ENCODE results near the gene GNAT3. TPM values are rescaled to one million over a fixed set of nuclear protein-coding genes. Genes with fewer than 3 reads are reported as not detected.

Gene GNAT3
- total and polyA plus RNA-seq, 12 donors: not detected

DNA sequence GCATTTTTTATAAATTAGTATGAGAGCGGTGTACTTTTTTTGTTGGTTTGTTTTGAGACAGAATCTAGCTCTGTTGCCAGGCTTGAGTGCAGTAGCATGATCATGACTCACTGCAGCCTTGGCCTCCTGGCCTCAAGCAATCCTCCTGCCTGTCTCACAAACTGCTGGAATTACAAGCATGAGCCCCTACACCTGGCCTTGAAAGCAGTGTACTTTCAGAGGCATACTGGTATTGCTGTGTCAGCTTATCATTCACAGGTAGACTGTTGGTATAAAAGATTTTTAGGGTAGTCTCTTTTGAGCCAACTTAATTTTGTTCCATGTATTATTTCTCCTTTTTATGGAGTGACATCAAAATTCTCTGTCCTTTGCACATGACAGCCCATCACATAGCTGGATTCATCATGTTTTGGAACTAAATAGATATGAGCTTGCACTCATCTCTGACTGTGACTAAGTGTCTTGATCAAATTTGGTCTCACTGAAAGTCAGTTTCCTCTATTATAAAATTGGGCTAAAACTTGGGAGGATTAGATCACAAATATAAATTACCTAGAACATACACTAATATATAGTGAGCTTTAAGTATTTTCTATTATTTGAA lies 12.4 kb downstream of the GNAT3 start:
- Histone ChIP-seq H3K27ac (peak overlapping the region in 4 of 5 donors; percentile 57 to 79 (median 72)), H3K27me3 (no peaks in the 10 kb centered on the region), H3K36me3 (replicated peaks in 1 of 2) (no peaks in the 10 kb centered on the region), H3K4me3 (peak overlapping the region in 1 of 4 donors; percentile 8), H3K9me3 (replicated peaks in 1 of 3) (no peaks in the 10 kb centered on the region), H3K4me1 (replicated peaks in 1 of 2) (peaks cover 26 to 31% of the 10 kb centered on the region in 2 donors)
- no peak for TF ChIP-seq POLR2A (IDR thresholded peaks at IDR 0.05)
- TF ChIP-seq, protein P1, sequence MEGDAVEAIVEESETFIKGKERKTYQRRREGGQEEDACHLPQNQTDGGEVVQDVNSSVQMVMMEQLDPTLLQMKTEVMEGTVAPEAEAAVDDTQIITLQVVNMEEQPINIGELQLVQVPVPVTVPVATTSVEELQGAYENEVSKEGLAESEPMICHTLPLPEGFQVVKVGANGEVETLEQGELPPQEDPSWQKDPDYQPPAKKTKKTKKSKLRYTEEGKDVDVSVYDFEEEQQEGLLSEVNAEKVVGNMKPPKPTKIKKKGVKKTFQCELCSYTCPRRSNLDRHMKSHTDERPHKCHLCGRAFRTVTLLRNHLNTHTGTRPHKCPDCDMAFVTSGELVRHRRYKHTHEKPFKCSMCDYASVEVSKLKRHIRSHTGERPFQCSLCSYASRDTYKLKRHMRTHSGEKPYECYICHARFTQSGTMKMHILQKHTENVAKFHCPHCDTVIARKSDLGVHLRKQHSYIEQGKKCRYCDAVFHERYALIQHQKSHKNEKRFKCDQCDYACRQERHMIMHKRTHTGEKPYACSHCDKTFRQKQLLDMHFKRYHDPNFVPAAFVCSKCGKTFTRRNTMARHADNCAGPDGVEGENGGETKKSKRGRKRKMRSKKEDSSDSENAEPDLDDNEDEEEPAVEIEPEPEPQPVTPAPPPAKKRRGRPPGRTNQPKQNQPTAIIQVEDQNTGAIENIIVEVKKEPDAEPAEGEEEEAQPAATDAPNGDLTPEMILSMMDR (IDR thresholded peaks at IDR 0.05): no peak
- peak; percentile 72 to 93 (median 88) for DNase-seq
- intact Hi-C loops (cut with DNase I): no loop called here
- WGBS, 4 donors: 22 to 42% (median 28%) methylated on average over 1 of the region's 1 CpG

DNA sequence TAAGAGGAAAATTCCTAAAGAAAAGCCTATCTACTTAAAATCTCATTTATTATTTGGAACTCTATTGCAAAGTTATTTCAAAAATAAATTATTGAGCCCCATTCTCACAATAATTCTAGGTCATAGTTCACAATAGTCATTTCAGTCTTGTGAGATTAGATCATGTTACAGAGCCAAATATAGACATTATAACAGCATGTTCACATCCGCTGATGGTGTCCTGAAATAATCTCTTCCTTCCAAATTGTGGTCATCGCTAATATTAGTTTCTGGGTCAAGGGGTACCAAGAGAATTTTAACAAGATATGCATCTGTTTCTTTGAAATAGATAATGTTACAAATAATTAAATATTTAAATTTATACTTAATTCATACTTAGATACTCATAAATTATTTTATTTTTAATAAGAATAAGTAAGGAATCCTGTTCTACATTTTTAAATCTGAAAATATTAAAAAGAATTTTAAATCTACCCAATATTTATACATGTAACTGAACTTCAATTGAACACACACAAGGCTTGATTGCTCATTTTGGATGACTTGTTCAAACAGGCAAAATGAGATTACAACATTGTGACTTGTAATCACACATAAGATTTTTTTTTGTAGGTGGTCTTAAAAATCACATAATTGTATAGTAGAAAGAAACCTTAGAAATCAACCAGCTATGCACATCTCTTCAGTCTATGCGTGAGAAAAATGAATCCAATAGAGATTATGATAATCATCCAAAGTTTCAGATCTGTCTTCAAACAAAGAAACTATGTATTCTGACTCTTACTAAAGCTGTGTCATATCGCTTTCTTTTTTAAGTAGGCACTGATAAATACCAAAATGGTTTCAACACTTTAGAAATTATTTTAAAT lies 13.1 kb downstream of the GNAT3 start:
- Histone ChIP-seq H3K27ac (peak overlapping the region in 4 of 5 donors; percentile 57 to 79 (median 72)), H3K27me3 (no peaks in the 10 kb centered on the region), H3K4me3 (peak overlapping the region in 1 of 4 donors; percentile 8), H3K36me3 (replicated peaks in 1 of 2) (no peaks in the 10 kb centered on the region), H3K9me3 (replicated peaks in 1 of 3) (no peaks in the 10 kb centered on the region), H3K4me1 (replicated peaks in 1 of 2) (peaks cover 26 to 31% of the 10 kb centered on the region in 2 donors)
- intact Hi-C loops (cut with DNase I): no loop called here
- no peak for TF ChIP-seq POLR2A (IDR thresholded peaks at IDR 0.05)
- TF ChIP-seq, protein P1 (IDR thresholded peaks at IDR 0.05): no peak
- no peak for DNase-seq
- 31 to 38% (median 34%) methylated on average over 4 of the region's 4 CpGs for WGBS, 4 donors

- H3K27me3 ChIP-seq: no peaks in the 10 kb centered on the region
- no peak overlapping the region for H3K4me3 ChIP-seq
- no peaks in the 10 kb centered on the region for H3K36me3 ChIP-seq (replicated peaks in 1 of 2)
- H3K27ac ChIP-seq: no peak overlapping the region
- peaks cover 26 to 31% of the 10 kb centered on the region in 2 donors for H3K4me1 ChIP-seq (replicated peaks in 1 of 2)
- no peak for DNase-seq
- intact Hi-C loops (cut with DNase I): no loop called here
- WGBS, 4 donors: 73 to 80% (median 74%) methylated on average over 3 of the region's 3 CpGs
- H3K9me3 ChIP-seq (replicated peaks in 1 of 3): no peaks in the 10 kb centered on the region
- TF ChIP-seq, protein P1 (IDR thresholded peaks at IDR 0.05): no peak
- TF ChIP-seq POLR2A (IDR thresholded peaks at IDR 0.05): no peak
Observed at GRCh38 chr7:80496586-80496985, 15.3 kb downstream of the GNAT3 start.

- H3K27ac ChIP-seq: no peak overlapping the region
- no peaks in the 10 kb centered on the region for H3K27me3 ChIP-seq
- H3K36me3 ChIP-seq (replicated peaks in 1 of 2): no peaks in the 10 kb centered on the region
- no peak overlapping the region for H3K4me3 ChIP-seq
- WGBS, 4 donors: 93 to 99% (median 96%) methylated on average over 1 of the region's 1 CpG
- DNase-seq: no peak
- peaks cover 2 to 4% of the 10 kb centered on the region in 2 donors for H3K4me1 ChIP-seq (replicated peaks in 1 of 2)
- no peaks in the 10 kb centered on the region for H3K9me3 ChIP-seq (replicated peaks in 1 of 3)
- TF ChIP-seq POLR2A (IDR thresholded peaks at IDR 0.05): no peak
- TF ChIP-seq, protein P1 (IDR thresholded peaks at IDR 0.05): no peak
- intact Hi-C loops (cut with DNase I): no loop called here
Observed at GRCh38 chr7:80493121-80493849, 18.6 kb downstream of the GNAT3 start.
